ENCODE data around the gene CLMN. TPM values are rescaled to one million over a fixed set of nuclear protein-coding genes. Genes with fewer than 3 reads are reported as not detected.

CLMN gene
- total RNA-seq, 4 donors from 2014 or later, result 20.7 to 56.5 (median 29.7) TPM

GRCh38 chr14:95269493-95269892 is 50.2 kb downstream of the CLMN start:
- TF ChIP-seq, protein P1, sequence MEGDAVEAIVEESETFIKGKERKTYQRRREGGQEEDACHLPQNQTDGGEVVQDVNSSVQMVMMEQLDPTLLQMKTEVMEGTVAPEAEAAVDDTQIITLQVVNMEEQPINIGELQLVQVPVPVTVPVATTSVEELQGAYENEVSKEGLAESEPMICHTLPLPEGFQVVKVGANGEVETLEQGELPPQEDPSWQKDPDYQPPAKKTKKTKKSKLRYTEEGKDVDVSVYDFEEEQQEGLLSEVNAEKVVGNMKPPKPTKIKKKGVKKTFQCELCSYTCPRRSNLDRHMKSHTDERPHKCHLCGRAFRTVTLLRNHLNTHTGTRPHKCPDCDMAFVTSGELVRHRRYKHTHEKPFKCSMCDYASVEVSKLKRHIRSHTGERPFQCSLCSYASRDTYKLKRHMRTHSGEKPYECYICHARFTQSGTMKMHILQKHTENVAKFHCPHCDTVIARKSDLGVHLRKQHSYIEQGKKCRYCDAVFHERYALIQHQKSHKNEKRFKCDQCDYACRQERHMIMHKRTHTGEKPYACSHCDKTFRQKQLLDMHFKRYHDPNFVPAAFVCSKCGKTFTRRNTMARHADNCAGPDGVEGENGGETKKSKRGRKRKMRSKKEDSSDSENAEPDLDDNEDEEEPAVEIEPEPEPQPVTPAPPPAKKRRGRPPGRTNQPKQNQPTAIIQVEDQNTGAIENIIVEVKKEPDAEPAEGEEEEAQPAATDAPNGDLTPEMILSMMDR (IDR thresholded peaks at IDR 0.05; ENCODE audit: low read depth), result no peak

DNA sequence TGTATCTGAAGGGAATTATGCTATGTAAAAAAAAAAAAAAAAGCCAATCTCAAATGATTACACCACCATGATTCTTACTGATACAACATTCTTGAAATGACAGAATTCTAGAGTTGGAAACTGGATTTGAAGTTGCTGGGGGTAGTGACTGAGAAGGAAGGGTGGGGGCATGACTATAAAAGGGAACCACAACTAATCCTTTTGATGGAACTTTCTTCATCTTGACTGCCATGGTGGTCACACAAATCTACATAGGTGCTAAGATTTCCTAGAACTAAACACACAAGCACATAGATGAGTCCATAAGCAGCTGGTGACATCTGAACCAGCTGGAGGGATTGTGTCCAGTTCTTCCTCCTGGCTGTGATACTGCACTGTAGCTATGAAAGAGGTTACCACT is 51.4 kb downstream of the CLMN start:
- TF ChIP-seq, protein P1 (IDR thresholded peaks at IDR 0.05; ENCODE audit: low read depth), result no peak

DNA sequence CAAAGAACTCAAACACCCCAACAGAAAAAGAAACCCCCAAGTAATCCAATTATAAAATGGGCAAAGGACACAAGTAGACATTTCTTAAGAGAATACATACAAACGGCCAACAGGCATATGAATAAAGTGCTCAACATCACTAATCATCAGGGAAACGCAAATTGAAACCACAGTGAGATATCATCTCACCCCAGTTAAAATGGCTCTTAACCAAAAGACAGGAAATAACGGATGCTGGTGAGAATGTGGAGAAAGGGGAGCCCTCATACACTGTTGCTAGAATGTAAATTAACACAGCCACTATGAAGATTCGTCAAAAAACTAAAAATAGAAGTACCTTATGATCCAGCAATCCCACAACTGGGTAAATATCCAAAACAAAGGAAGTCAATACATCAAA is 52.4 kb downstream of the CLMN start:
- TF ChIP-seq, protein P1 (IDR thresholded peaks at IDR 0.05; ENCODE audit: low read depth), result no peak

- TF ChIP-seq, protein P1 (IDR thresholded peaks at IDR 0.05; ENCODE audit: low read depth), result no peak
These were observed 54.3 kb downstream of the CLMN start for GRCh38 chr14:95265106-95266094.

GRCh38 chr14:95264271-95264973 is 55.3 kb downstream of the CLMN start:
- TF ChIP-seq, protein P1 (IDR thresholded peaks at IDR 0.05; ENCODE audit: low read depth), result no peak

DNA sequence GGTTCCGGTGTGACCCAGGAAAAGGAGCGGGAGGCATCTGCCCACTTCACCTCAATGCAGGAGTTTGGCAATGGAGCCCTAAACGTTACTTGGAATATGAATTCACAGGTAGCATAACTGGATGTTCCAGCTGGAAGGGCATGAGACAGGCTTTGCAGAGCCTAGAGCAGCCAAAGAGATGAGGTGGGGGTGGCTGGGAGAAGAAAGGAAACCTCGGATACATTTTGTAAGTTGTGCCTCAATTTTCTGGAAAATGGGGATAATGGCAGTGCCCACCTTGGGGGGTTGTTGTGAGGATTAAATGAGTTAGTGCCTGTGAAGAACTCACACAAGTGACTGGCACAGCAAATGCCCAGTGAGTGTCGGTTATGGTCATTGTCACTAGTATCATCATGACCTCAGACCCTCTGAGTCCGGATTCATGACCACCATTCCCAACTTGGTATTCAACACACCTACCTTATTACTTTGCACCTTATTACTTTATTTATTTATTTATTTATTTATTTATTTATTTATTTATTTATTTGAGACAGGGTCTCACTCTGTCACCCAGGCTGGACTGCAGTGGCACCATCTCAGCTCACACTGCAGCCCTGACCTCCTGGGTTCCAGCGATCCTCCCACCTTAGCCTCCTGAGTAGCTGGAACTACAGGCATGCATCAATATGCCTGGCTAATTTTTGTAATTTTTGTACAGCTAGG is 56.0 kb downstream of the CLMN start:
- TF ChIP-seq, protein P1 (IDR thresholded peaks at IDR 0.05; ENCODE audit: low read depth), result no peak
